ENCODE results near the gene DENND10.
"Not testable (repeated sequence)": the region's sequence is repeated elsewhere in the genome, so short reads cannot be mapped to it uniquely, and the experiment has no call there.

Gene DENND10

GRCh38 chr10:119131512-119132240 lies 27.8 kb downstream of the DENND10 start:
- in situ Hi-C loops (cut with MboI; ENCODE audit: low sequenced_read_pairs), result no loop called here

GRCh38 chr10:119132521-119133345 lies 28.8 kb downstream of the DENND10 start:
- in situ Hi-C loops (cut with MboI; ENCODE audit: low sequenced_read_pairs), result no loop called here

- in situ Hi-C loops (cut with MboI; ENCODE audit: low sequenced_read_pairs), result no loop called here
Measured at GRCh38 chr10:119133949-119134348, 30.0 kb downstream of the DENND10 start.

GRCh38 chr10:119135513-119135881 lies 31.6 kb downstream of the DENND10 start:
- in situ Hi-C loops (cut with MboI; ENCODE audit: low sequenced_read_pairs), result no loop called here

- in situ Hi-C loops (cut with MboI; ENCODE audit: low sequenced_read_pairs), result no loop called here
Measured at GRCh38 chr10:119136084-119136483, 32.2 kb downstream of the DENND10 start.

GRCh38 chr10:119137878-119138277 lies 34.0 kb downstream of the DENND10 start:
- in situ Hi-C loops (cut with MboI; ENCODE audit: low sequenced_read_pairs), result not testable (repeated sequence)

- in situ Hi-C loops (cut with MboI; ENCODE audit: low sequenced_read_pairs), result no loop called here
Measured at GRCh38 chr10:119138346-119139306, 34.7 kb downstream of the DENND10 start.

GRCh38 chr10:119139464-119140067 lies 35.7 kb downstream of the DENND10 start:
- in situ Hi-C loops (cut with MboI; ENCODE audit: low sequenced_read_pairs), result no loop called here

- in situ Hi-C loops (cut with MboI; ENCODE audit: low sequenced_read_pairs), result no loop called here
Measured at GRCh38 chr10:119140603-119141245, 36.8 kb downstream of the DENND10 start.

GRCh38 chr10:119143657-119144056 lies 39.7 kb downstream of the DENND10 start:
- in situ Hi-C loops (cut with MboI; ENCODE audit: low sequenced_read_pairs), result no loop called here

- in situ Hi-C loops (cut with MboI; ENCODE audit: low sequenced_read_pairs), result no loop called here
Measured at GRCh38 chr10:119149157-119149556, 45.2 kb downstream of the DENND10 start.

GRCh38 chr10:119149729-119150128 lies 45.8 kb downstream of the DENND10 start:
- in situ Hi-C loops (cut with MboI; ENCODE audit: low sequenced_read_pairs), result no loop called here

GRCh38 chr10:119151601-119152000 lies 47.7 kb downstream of the DENND10 start:
- in situ Hi-C loops (cut with MboI; ENCODE audit: low sequenced_read_pairs), result not testable (repeated sequence)

GRCh38 chr10:119153041-119153440 lies 49.1 kb downstream of the DENND10 start:
- in situ Hi-C loops (cut with MboI; ENCODE audit: low sequenced_read_pairs), result no loop called here

- in situ Hi-C loops (cut with MboI; ENCODE audit: low sequenced_read_pairs), result no loop called here
Measured at GRCh38 chr10:119153661-119154060, 49.7 kb downstream of the DENND10 start.

GRCh38 chr10:119159332-119159731 lies 55.4 kb downstream of the DENND10 start:
- in situ Hi-C loops (cut with MboI; ENCODE audit: low sequenced_read_pairs), result no loop called here

- in situ Hi-C loops (cut with MboI; ENCODE audit: low sequenced_read_pairs), result no loop called here
Measured at GRCh38 chr10:119161680-119162451, 58.0 kb downstream of the DENND10 start.

GRCh38 chr10:119162452-119163092 lies 58.7 kb downstream of the DENND10 start:
- in situ Hi-C loops (cut with MboI; ENCODE audit: low sequenced_read_pairs), result no loop called here

Measured in hTERT RPE-1 (cell line).